Endothelial cell of umbilical vein (primary cell): ENCODE measurements around the gene OR6B3. TPM values are rescaled to one million over a fixed set of nuclear protein-coding genes. Genes with fewer than 3 reads are reported as not detected.

Source experiments
- polyA plus RNA-seq, 4 experiments: library from polyadenylated mRNA; depleted of rRNA in 3 of 4; stranded (reverse) in 3 of 4; unstranded in 1 of 4; fragments of >200 nt; gene quantifications; 2 replicates each; pipeline versions ENCODE4 v1.2.1 to v1.2.3, GENCODE V29; 2011 to 2012; ENCODE audit warnings: missing spikeins in 1 of 4
- total RNA-seq: library from RNA; stranded (reverse); gene quantifications from 2 replicates; pipeline ENCODE4 v1.2.3, GENCODE V29; 2021

Gene OR6B3
- total and polyA plus RNA-seq, 2 donors (not counting 3 experiments of a cell fraction or from before 2014, with no cell fraction given) = not detected

Other genes with a start within 250 kb of the OR6B3 start
- 119 and 120 TPM in 2 replicates for gene NDUFA10, start 28.2 kb downstream of the OR6B3 start, total RNA-seq
- 111 and 119 TPM in 2 replicates for gene NDUFA10, start 28.2 kb downstream of the OR6B3 start, polyA plus RNA-seq
- gene OR6B2, start 23.1 kb downstream of the OR6B3 start, total RNA-seq = not detected in 2 replicates
- not detected in 2 replicates for gene OR6B2, start 23.1 kb downstream of the OR6B3 start, polyA plus RNA-seq
- 189 and 196 TPM in 2 replicates for gene COPS9, start 82.8 kb upstream of the OR6B3 start, total RNA-seq
- 361 and 398 TPM in 2 replicates for gene COPS9, start 82.8 kb upstream of the OR6B3 start, polyA plus RNA-seq
- gene OTOS, start 87.1 kb upstream of the OR6B3 start, total RNA-seq = not detected in 2 replicates
- not detected in 2 replicates for gene OTOS, start 87.1 kb upstream of the OR6B3 start, polyA plus RNA-seq